GM18526 (cell line): Measurements from ENCODE around the gene PIP5K1B.

Experiments
- POLR2A ChIP-seq: IDR thresholded peaks from 3 replicates; pipeline ENCODE4 v1.6.1; 2011; ENCODE audit not compliant: insufficient read length; ENCODE audit errors: extremely low read depth

The PIP5K1B gene

DNA sequence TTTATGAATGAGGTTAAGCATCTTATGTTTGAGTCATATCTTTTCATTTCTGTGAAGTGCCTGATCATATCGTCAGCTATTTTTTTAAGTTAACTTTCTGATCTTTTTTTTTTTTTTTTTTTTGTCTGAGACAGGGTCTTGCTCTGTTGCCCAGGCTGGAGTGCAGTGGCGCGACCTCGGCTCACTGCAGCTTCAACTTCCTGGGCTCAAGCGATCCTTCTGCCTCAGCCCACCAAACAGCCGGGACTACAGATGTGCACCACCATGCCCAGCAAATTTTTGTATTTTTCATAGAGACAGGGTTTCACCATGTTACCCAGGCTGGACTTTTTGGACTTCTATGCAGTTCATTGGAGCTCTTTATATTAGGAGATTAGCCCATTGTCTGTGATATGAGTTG is 168.1 kb downstream of the PIP5K1B start:
- TF ChIP-seq POLR2A: no peak

DNA sequence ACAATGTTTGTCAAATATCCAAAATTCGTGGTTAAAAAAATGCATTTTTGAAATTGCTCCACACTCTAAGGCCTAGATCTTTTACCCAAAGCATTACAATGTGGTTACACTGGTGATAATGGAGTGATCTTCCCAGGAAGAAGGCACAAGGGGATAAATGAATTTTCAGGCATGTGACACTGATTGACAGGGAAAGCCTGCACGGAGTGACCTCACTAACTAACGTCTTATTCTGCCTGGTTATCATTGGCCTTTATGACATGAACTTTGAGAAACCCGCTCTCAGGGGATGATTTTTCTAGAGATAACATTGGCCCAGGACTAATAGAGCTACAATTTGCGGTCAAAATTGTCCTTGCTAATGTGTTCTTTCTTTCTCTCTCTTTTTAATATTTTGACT is 171.2 kb downstream of the PIP5K1B start:
- TF ChIP-seq POLR2A: no peak

DNA sequence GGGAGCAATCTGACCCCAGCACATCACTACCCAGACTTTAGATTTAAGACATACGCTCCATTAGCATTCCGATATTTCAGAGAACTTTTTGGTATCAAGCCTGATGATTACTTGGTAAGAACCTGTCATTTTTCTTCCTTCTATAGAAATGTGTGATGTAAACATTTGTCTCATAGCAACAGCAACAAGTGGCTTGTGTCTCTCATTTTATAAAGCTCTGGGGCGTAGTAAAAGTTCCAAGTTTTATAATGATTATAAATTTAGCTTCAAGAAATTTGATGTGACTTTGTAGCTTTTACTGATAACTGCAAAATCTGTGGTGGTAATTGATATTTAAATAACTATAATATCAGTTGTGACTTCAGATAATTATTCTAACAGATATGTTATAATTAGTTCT is 171.6 kb downstream of the PIP5K1B start:
- TF ChIP-seq POLR2A: no peak

DNA sequence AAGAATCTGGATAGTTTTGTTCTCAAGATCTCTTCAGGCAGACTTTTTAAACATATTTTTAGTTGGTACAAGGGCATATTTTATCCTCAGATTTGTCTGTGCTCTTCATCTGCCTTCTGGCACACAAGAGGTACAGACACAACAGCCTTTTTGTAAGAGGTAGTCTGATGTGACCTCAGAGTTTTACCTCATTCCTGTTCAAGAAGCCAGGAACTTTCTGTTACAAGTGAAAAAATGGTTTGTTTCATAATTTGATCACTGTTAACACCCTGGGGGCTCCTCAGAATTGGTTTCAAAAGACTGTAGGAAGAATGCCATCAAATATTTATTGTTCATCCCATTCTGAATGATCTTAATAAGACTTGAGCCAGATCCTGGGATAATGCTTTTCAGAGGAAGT is 172.2 kb downstream of the PIP5K1B start:
- TF ChIP-seq POLR2A: no peak

DNA sequence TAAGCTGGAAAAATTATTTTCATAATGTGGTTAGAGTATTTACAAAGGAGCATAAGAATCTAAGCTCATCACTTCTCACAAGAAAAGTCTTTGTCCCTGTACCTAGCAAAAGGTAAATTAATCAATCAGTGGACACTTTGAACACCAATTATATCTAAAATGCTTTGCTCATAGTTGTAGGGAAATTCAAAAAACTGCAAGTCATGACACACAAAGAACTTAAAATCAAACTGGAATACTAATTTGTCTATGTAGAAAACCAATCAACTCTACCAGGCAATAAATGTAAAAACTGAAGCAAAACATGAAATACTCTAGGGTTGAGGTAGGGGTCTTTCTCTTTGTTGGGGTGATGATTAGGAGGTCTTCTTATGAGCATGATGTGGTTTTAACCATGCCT is 173.4 kb downstream of the PIP5K1B start:
- TF ChIP-seq POLR2A: no peak

DNA sequence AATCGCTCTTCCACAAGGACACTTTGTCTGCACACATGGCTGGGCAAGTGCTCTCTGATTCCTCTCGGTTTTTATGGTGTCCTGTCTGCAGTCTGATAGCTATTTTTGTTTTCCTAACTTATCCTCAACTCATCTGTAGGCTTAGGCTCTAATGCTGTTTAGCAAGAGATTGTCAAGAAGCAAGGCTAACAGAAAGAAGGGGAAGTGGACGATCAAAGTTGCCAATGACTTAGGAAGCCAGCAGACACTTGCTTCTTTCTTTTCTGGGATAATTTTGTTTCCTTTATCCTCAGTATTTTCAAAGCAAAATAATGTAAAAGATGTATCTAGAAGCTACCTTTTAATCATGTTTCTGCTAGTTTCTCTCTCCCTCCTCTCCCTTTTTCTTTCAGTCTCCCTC is 178.2 kb downstream of the PIP5K1B start:
- no peak for TF ChIP-seq POLR2A

DNA sequence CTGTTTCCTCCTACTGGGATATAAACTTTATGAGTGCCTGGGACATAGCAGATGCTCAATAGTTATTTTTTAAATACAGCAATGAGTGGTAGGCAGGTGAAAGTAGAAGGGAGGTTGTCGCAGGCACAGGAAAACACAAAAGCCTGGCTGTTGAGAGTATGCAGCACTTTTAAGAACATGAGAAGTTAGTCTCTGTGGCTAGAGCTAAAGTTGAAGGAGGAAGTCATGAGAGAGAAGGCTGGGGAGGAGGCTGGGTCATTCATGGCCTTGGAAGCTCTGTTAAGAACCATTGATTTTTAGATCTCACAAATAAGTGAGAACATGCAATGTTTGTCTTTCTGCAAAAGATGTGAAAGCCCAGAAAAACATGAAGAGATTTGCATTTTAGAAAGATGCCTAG is 182.2 kb downstream of the PIP5K1B start:
- TF ChIP-seq POLR2A: no peak

DNA sequence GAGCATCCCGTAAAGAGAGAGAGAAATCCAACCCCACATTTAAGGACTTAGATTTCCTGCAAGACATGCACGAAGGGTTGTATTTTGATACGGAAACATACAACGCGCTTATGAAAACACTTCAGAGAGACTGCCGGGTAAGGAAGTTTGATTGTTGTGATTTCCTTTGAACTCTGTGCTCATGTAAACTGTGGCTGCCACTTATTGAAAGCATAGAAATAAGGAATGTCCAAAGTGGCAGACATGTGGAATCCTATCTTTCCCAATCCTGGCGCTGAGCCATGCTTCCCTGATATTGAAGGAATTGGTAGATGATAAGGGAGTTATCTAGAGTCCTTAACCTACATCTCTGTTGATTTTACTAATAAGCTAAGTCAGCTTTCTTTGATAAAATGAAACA is 189.5 kb downstream of the PIP5K1B start:
- no peak for TF ChIP-seq POLR2A

DNA sequence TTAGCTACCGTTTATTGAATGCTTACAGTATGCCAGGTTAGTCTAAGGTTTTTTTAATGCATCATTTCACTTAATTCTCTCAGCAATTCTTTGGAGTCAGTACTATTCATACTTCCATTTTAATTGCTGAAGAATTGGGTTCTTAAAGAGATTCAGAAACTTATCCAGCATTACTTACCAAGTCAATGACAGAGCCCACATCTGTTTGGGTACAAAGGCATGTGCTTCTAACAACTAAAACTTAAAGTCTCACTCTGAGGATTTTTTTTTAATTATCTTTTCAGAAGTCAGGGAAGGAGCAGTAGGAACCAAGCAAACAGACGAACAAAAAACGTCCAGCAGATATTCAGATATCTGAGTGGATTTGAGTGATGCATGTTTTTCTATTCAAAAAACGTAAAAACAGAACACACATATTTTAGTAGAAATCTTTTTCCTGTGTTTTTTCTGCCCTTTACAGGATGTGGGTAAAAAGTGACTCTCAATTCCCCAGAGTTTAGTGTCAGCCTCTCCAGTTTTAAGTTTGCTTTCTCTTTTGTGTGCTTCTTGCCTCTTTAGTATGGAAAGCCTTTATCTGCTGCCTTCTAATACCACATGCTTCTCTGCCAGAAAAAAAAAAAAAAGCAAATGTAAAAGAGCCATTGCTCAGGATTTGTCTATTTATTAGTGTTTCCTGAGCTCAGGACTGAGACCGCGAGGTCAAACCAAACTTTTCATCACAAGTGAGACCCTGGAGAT is 190.9 kb downstream of the PIP5K1B start:
- no peak for TF ChIP-seq POLR2A

DNA sequence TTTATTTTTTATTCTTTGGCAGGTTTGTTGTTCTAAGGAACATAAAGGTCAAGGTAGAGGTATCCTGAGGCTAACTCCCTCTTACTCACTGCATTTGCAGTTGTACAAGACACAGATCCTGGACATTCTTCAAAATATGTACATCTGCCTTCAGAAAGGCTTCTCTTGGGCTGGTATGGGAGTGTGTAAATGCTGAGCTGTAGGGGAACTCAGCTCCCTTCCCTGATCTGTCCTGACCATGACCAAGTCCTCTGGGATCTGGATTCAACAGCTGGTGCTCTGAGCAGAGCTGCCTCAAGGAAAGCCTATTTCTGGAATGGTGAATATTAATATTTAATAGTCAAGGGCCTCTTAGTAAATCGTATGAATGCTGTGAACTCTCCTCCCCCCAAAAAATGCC is 191.4 kb downstream of the PIP5K1B start:
- TF ChIP-seq POLR2A: no peak

DNA sequence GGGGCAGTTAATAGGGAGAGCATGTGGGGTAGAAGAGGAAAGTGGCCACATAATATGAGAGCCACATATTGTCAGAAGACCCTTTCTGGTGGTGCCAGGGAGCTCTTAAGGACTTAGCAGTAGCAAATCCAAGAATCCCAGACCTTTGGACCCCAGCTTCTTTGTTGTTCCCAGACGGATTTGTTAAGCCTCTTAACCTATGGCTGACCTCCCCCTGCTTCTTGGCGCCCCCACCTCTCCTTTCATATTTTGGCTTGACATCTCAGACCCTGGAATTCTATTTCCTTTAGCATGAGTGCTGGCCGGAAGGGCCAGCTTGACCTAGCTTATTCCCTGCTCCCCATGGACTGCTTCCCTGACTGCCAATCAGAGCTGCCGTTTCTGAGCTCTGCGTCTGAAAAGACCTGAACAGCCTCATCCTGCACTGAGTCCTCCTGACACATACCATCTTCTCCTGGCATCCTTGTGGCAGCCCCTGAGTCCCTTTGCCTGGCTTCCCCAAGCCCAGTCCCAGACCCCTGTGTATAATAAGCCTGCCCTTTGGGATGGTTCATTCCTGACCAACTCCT is 192.6 kb downstream of the PIP5K1B start:
- TF ChIP-seq POLR2A: no peak

DNA sequence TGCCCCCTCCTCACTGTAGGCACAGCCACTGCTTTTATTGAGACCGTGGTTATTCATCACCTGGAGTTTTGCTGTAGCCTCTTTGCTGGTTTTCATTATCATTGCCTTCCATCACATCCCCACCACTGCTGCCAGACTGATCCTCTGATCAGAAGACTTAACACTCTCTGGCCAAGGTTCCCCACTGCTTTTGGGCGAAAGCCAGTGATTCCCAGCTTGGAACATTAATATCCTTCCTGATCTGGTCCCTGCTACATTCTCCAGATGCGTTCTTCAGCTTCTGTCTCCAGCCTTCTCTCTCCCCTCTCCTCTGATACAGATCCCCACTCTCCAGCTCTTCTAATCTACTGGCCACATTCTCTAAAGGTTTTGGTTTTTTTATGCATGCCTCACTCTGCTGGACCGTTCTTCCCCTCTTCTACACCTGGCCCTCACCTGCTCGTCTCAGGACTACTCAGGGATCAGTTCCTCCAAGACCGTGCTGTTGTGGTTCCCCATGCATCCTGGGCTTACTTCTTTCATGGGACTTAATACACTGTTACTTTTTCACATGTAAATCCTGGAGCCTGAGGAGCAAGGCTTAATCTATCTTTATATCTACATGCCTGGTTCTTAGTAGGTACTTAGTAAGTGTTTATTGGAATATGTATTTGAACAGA is 193.9 kb downstream of the PIP5K1B start:
- TF ChIP-seq POLR2A: no peak

DNA sequence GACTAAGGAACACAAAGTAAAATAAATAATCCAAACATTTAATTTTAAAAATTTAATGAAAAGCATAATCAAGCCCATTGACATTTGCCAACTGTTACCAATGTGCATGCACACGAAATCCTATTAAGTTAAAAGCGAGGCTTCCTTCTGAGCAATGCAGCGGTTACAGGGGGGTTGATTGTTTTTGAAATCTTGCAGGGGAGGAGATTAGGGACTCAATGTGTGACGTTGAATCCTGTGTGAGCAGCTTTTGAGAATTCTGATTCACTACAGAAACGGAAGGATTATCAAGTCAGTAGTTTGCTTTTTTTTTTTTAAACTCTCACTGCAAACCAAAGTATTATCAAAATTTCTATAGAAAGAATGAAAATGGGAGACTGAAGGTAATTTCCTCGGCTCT is 199.4 kb downstream of the PIP5K1B start:
- no peak for TF ChIP-seq POLR2A

DNA sequence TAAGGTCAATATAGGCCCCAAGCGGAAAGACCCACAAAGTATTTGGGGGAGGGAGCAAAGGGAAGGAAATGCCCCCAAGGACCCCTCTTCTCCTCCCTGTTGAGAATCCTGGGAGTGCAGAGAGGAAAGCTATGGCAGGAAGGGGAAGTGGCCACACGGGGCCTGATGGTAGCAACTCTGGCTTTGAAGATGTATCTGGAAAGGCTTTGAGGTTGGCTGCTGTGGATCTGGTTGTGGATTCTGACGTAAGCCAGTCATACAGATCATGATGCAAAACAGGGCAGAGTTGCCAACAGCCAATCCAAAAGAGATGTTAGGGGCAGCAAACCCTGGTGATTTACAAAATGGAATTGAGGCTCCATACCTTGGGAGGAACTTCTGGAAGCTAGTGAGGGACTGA is 200.1 kb downstream of the PIP5K1B start:
- TF ChIP-seq POLR2A: no peak

DNA sequence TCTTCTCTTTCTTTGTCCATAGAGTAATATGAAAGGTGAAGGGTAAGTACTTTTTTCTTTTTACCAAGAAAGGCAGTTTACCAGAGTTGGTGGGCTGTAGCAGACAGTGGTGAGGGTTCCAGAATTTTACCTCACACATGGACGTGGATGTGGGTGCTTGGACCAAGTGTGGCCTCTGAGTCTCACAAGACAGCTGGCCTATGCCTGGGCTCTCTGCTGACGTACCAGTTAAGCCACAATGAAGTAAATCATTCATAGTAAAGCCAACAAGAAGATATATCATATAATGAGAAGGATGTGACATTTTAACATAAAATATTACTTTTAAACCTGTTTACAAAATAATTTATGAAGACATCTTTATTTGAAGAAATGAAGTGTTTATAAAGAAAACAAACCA is 202.9 kb downstream of the PIP5K1B start:
- TF ChIP-seq POLR2A: no peak

DNA sequence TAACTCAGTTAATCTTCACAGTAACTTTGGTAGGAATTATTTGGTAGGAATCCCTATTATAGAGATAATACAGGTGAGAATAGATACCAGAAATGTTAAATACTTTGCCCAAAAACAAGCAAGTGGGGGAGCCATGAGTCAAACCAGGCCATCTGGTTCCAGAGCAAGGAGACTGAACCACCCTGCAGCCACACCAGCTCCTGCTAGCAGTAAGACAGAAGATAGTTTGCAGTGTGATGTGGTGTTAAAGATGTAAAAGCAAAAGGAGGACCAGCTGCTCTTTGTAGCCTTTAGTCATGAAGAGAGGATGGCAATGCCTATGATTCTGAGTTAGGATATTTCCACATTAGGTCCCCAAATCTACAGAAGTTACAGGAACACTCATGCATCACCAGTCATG is 207.5 kb downstream of the PIP5K1B start:
- no peak for TF ChIP-seq POLR2A

DNA sequence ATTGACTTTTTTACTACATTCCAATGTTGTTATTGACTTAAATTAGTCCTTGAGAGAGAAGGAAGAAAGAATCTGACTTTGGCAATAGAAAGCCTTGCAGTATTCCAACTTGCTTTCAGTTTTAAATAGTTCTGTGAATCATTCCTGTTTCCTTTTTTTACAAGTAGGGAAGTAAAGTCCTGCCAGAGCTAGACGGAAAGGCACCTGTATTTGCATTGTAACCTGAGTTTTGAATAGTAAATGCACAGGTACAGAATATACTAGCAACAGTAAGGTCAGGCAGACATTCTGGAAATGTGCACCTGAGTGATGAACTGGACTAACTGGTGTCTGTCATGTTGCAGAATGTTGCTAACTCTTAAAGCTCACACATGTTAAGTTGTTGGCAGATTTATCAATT is 208.0 kb downstream of the PIP5K1B start:
- no peak for TF ChIP-seq POLR2A

DNA sequence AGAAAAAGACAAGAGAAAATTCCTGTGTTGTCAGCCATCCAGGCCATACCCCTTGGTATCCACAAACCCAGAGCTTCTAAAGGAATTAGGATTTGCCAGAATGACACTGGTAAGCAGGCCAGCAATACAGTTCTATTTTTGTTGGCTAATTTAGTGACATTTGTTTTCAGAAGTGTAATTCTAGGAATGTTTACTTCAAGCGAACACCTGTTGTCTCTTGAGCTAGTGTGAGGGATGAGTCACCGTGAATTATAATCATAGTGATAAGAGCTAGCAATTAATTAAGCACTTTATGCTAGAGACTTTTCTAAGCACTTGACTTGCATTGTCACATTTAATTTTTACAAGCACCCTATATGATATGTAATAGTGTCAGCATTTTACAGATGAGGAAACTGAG is 209.7 kb downstream of the PIP5K1B start:
- no peak for TF ChIP-seq POLR2A
